Stimulated activated CD8-positive, alpha-beta memory T cell treated with anti-CD3 and anti-CD28 coated beads, Interleukin-4, amount 100 ng/mL, for 1 hour (primary cell): ENCODE results near the gene ADAMTS12.

ENCODE experiments used
- DNase-seq, 2 donors: peaks; one replicate each; pipeline ENCODE4 v3.0.0-alpha.2; 2020; ENCODE audit warnings: low read depth in 2 of 2, low spot score in 1 of 2

Gene ADAMTS12

GRCh38 chr5:33487236-33487635 is 404.6 kb downstream of the ADAMTS12 start:
- DNase-seq: no peak

GRCh38 chr5:33482335-33482734 is 409.5 kb downstream of the ADAMTS12 start:
- DNase-seq: no peak

DNA sequence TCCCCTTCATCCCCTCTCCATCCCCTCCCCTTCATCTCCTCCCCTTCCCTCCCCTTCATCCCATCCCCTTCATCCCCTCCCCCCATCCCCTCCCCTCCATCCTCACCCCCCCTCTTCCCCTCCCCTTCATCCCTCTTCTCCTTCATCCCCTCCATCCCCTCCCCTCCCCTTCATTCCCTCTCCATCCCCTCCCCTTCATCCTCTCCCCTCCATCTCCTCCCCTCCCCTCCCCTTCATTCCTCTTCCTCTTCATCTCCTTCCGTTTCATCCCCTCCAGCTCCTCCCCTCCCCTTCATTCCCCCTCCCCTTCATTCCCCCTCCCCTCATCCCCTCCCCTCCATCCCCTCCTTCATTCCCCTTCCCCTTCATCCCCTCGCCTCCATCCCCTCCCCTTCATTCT is 410.9 kb downstream of the ADAMTS12 start:
- DNase-seq: no peak

DNA sequence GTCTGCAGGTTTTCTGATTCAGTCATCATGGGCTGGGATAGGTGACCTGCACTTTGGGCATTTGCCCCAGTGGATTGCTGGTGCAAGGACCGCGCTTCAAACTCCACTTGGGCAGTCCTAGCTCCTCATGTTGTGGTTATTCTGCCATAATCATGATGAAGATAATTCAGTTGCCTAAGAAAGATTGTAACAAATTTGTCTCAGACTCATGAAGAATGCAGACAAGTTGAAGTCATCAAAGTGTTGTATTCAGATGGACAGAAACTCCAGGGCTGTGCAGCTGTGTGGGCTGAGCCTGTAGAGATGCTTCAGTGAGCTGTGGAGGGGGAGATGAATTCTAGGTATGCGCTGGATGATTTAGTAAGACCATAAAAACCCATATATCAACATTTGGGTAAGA is 412.5 kb downstream of the ADAMTS12 start:
- DNase-seq: no peak

GRCh38 chr5:33477816-33478215 is 414.0 kb downstream of the ADAMTS12 start:
- no peak for DNase-seq

GRCh38 chr5:33476992-33477391 is 414.8 kb downstream of the ADAMTS12 start:
- no peak for DNase-seq

DNA sequence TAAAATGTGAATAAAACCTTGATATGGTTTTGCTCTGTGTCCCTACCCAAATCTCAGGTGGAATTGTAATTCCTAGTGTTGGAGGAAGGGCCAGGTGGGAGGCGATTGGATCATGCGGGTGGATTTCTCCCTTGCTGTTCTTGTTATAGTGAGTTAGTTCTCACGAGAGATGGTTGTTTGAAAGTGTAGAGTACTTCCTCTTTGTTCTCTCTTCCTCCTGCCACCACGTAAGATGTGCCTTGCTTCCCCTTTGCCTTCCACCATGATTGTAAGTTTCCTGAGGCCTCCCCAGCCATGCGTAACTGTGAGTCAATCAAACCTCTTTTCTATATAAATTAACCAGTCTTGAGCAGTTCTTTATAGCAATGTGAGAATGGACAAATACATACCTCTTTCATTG is 416.1 kb downstream of the ADAMTS12 start:
- DNase-seq: no peak

DNA sequence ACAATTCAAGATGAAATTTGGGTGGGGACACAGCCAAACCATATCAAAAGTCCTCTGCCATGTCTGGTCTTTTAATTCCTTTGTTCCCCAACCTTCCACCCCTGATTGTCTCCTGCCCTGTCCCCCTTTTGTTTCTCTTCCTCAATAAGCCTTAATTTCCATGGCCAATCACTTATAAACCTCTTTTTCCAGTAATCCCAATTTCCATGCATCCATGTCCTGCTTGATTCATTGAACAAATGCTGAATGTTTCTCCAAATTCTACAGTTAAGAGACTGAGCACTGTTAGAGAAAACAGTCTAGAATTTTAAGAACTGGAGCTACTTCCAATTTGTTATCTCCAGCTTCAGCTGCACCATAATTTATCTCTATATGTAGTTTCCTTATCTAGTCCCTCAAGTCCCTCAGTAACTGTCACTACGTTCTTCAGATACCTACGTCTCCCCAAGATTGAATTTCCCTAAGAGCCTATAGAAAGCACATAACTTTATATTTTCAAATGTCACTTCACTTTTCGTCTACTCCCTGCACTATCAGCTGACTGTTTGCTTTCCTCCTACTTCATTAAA is 416.8 kb downstream of the ADAMTS12 start:
- DNase-seq: no peak

DNA sequence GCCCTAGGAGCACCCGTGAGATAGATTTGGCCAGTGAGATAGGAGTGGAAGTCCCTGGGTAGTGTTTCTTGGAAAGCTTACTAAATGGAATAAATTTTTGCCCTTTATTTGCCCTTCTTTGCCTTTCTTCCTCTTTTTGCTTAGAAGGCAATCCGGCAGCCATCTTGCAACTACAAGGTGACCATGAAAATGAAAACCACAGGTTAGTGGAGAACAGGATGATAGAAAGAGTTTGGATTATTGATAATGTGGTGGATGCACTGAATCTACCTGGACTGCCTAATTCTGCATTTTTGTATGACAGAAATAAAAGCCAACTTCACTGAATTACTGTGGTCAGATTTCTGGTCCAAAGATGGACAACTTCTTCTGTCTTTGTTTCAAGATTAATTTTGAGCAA is 417.8 kb downstream of the ADAMTS12 start:
- DNase-seq: no peak
